Parietal lobe (tissue), 1 donor: ENCODE measurements around the gene SPATS1. TPM values are rescaled to one million over a fixed set of nuclear protein-coding genes. Genes with fewer than 3 reads are reported as not detected.

Source experiments
- total RNA-seq: library from RNA; depleted of rRNA; stranded (reverse); fragments of >200 nt; gene quantifications from one replicate; pipeline ENCODE4 v1.2.3, GENCODE V29; 2014

The SPATS1 gene
- total RNA-seq: not detected

GRCh38 chr6:44342489-44342888, at the start of gene SPATS1:
Gene SPATS1, plus strand, starts transcription at chr6:44342650. Its CDS starts 446 bp downstream, at chr6:44343096.

GRCh38 chr6:44312901-44313788, 29.3 kb upstream of the SPATS1 start, which contains the start of gene AARS2:
Gene AARS2, minus strand, starts transcription at chr6:44313347. Its CDS starts 24 bp downstream, at chr6:44313323.

GRCh38 chr6:44387346-44388134, 45.1 kb downstream of the SPATS1 start, which contains the start of gene CDC5L:
Gene CDC5L, plus strand, starts transcription at chr6:44387706. Its CDS starts 118 bp downstream, at chr6:44387824.

Other genes starting within 250 kb of the SPATS1 start
- 30.7 TPM for gene MRPL14, start 215.2 kb upstream of the SPATS1 start, total RNA-seq
- gene TMEM63B, start 215.1 kb upstream of the SPATS1 start, total RNA-seq: 47.6 TPM
- gene CAPN11, start 183.8 kb upstream of the SPATS1 start, total RNA-seq: not detected
- gene MYMX, start 125.7 kb upstream of the SPATS1 start, total RNA-seq: not detected
- gene SLC29A1, start 119.1 kb upstream of the SPATS1 start, total RNA-seq: 10.0 TPM
- 428 TPM for gene HSP90AB1, start 95.5 kb upstream of the SPATS1 start, total RNA-seq
- gene SLC35B2, start 85.1 kb upstream of the SPATS1 start, total RNA-seq: 31.0 TPM
- 7.8 TPM for gene NFKBIE, start 77.1 kb upstream of the SPATS1 start, total RNA-seq
- 63.2 TPM for gene TMEM151B, start 72.2 kb upstream of the SPATS1 start, total RNA-seq
- 20.0 TPM for gene AARS2, start 29.3 kb upstream of the SPATS1 start, total RNA-seq
- 43.8 TPM for gene CDC5L, start 45.1 kb downstream of the SPATS1 start, total RNA-seq